MM.1S (cell line): ENCODE data around the gene LCAT.

Source experiments
- DNase-seq: peaks from one replicate; pipeline ENCODE4 v3.0.0-alpha.2; 2015
- H2AFZ ChIP-seq: fragments of 300-600 bp; sonication (generic); 2 replicates; pipeline ENCODE4 v1.6.0; 2016; ENCODE audit warnings: antibody characterized with exemption, low read length
- H3F3A ChIP-seq: fragments of 300-600 bp; sonication (generic); 2 replicates; pipeline ENCODE4 v1.6.1; 2016; ENCODE audit warnings: mild to moderate bottlenecking, antibody characterized with exemption, low read length, moderate library complexity, mixed read lengths; ENCODE audit not compliant: insufficient read depth
- H3K27ac ChIP-seq: fragments of 300-600 bp; sonication (generic); 2 replicates; pipeline ENCODE4 v1.5.1; 2016; ENCODE audit warnings: mild to moderate bottlenecking, low read length
- H3K27me3 ChIP-seq: fragments of 300-600 bp; sonication (generic); replicated peaks from 2 replicates; pipeline ENCODE4 v1.6.0; 2016; ENCODE audit warnings: low read length; ENCODE audit not compliant: insufficient read depth
- H3K36me3 ChIP-seq: fragments of 300-600 bp; sonication (generic); replicated peaks from 2 replicates; pipeline ENCODE4 v1.6.1; 2016; ENCODE audit warnings: mild to moderate bottlenecking, low read length, mixed read lengths; ENCODE audit not compliant: insufficient read depth
- H3K4me1 ChIP-seq: fragments of 300-600 bp; sonication (generic); 2 replicates; pipeline ENCODE4 v1.6.1; 2016; ENCODE audit warnings: low read length, mixed read lengths
- H3K4me2 ChIP-seq: fragments of 300-600 bp; sonication (generic); 2 replicates; pipeline ENCODE4 v1.6.0; 2016; ENCODE audit warnings: low read depth, low read length
- H3K4me3 ChIP-seq: fragments of 300-600 bp; sonication (generic); 2 replicates; pipeline ENCODE4 v1.5.1; 2016; ENCODE audit warnings: low read length, mixed read lengths
- H3K79me2 ChIP-seq: fragments of 300-600 bp; sonication (generic); 2 replicates; pipeline ENCODE4 v1.6.1; 2016; ENCODE audit warnings: mixed run types, low read length, mixed read lengths
- H3K9ac ChIP-seq: fragments of 300-600 bp; sonication (generic); 2 replicates; pipeline ENCODE4 v1.6.1; 2016; ENCODE audit warnings: low read length, mixed read lengths
- H3K9me2 ChIP-seq: fragments of 300-600 bp; sonication (generic); replicated peaks from 2 replicates; pipeline ENCODE4 v1.6.1; 2016; ENCODE audit warnings: mild to moderate bottlenecking, low read length, mixed read lengths; ENCODE audit not compliant: insufficient read depth
- H3K9me3 ChIP-seq: fragments of 300-600 bp; sonication (generic); replicated peaks from 2 replicates; pipeline ENCODE4 v1.6.1; 2016; ENCODE audit warnings: mild to moderate bottlenecking, low read length, mixed read lengths; ENCODE audit not compliant: insufficient read depth
- H4K20me1 ChIP-seq: fragments of 300-600 bp; sonication (generic); 2 replicates; pipeline ENCODE4 v1.6.1; 2016; ENCODE audit warnings: mild to moderate bottlenecking, low read length, moderate library complexity, mixed read lengths; ENCODE audit not compliant: insufficient read depth
- CTCF ChIP-seq: fragments of 300-600 bp; sonication (generic); IDR thresholded peaks from 2 replicates; pipeline ENCODE4 v1.5.1; 2016; ENCODE audit warnings: antibody characterized with exemption, low read length, mixed read lengths
- EZH2 ChIP-seq: fragments of 300-600 bp; sonication (generic); optimal IDR thresholded peaks from 2 replicates; pipeline ENCODE3; 2017; ENCODE audit warnings: low read depth, mild to moderate bottlenecking, antibody characterized with exemption, low read length, mixed read lengths
- EZH2phosphoT487 ChIP-seq: fragments of 300-600 bp; sonication (generic); IDR thresholded peaks from 2 replicates; pipeline ENCODE4 v1.6.1; 2018; ENCODE audit warnings: antibody characterized with exemption, low read length

LCAT gene

GRCh38 chr16:67919622-67920221 is 24.2 kb downstream of the LCAT start:
- H3K9ac ChIP-seq, result no peak overlapping the region
- H3K4me1 ChIP-seq, result no peaks in the 10 kb centered on the region
- peaks cover 9% of the 10 kb centered on the region for H3K79me2 ChIP-seq
- TF ChIP-seq EZH2phosphoT487 (no peak), CTCF (no peak), EZH2 (no peak)
- H4K20me1 ChIP-seq, result no peaks in the 10 kb centered on the region
- no peaks in the 10 kb centered on the region for H3F3A ChIP-seq
- H3K36me3 ChIP-seq, result no peaks in the 10 kb centered on the region
- DNase-seq, result no peak
- H3K4me3 ChIP-seq, result no peak overlapping the region
- H3K9me2 ChIP-seq, result no peaks in the 10 kb centered on the region
- no peaks in the 10 kb centered on the region for H3K27me3 ChIP-seq
- no peak overlapping the region for H3K27ac ChIP-seq
- no peak overlapping the region for H2AFZ ChIP-seq
- no peaks in the 10 kb centered on the region for H3K9me3 ChIP-seq
- H3K4me2 ChIP-seq, result no peak overlapping the region

- no peaks in the 10 kb centered on the region for H3F3A ChIP-seq
- H3K9ac ChIP-seq, result no peak overlapping the region
- no peaks in the 10 kb centered on the region for H3K9me3 ChIP-seq
- H3K9me2 ChIP-seq, result no peaks in the 10 kb centered on the region
- no peaks in the 10 kb centered on the region for H3K27me3 ChIP-seq
- no peak overlapping the region for H3K4me3 ChIP-seq
- no peaks in the 10 kb centered on the region for H3K4me1 ChIP-seq
- TF ChIP-seq EZH2, result no peak
- H4K20me1 ChIP-seq, result no peaks in the 10 kb centered on the region
- H3K4me2 ChIP-seq, result no peak overlapping the region
- H3K27ac ChIP-seq, result no peak overlapping the region
- no peak overlapping the region for H2AFZ ChIP-seq
- no peaks in the 10 kb centered on the region for H3K36me3 ChIP-seq
- peaks cover 9% of the 10 kb centered on the region for H3K79me2 ChIP-seq
- no peak for DNase-seq
These were observed 26.1 kb downstream of the LCAT start for GRCh38 chr16:67917852-67918236.

- H3K27me3 ChIP-seq, result no peaks in the 10 kb centered on the region
- H3K79me2 ChIP-seq, result peaks cover 9% of the 10 kb centered on the region
- no peaks in the 10 kb centered on the region for H3K9me2 ChIP-seq
- H3F3A ChIP-seq, result no peaks in the 10 kb centered on the region
- H3K4me1 ChIP-seq, result no peaks in the 10 kb centered on the region
- H3K4me2 ChIP-seq, result no peak overlapping the region
- no peak for TF ChIP-seq CTCF
- no peak for TF ChIP-seq EZH2
- no peak for TF ChIP-seq EZH2phosphoT487
- H3K27ac ChIP-seq, result no peak overlapping the region
- no peak for DNase-seq
- H3K9ac ChIP-seq, result no peak overlapping the region
- no peaks in the 10 kb centered on the region for H3K9me3 ChIP-seq
- no peak overlapping the region for H3K4me3 ChIP-seq
- H2AFZ ChIP-seq, result no peak overlapping the region
- H3K36me3 ChIP-seq, result no peaks in the 10 kb centered on the region
- H4K20me1 ChIP-seq, result no peaks in the 10 kb centered on the region
These were observed 26.6 kb downstream of the LCAT start for GRCh38 chr16:67917140-67917851.
